Measurements from ENCODE around the gene ZNF157.
"Not testable (repeated sequence)": the region's sequence is repeated elsewhere in the genome, so short reads cannot be mapped to it uniquely, and the experiment has no call there.

Gene ZNF157

GRCh38 chrX:47327902-47328301 is 42.5 kb upstream of the ZNF157 start:
- TF ChIP-seq CTCF (IDR thresholded peaks at IDR 0.05; ENCODE audit: low read length) = no peak
- no peak for TF ChIP-seq EZH2 (IDR thresholded peaks at IDR 0.05; ENCODE audit: borderline replicate concordance, low read length)
- no peaks in the 10 kb centered on the region for H3K27me3 ChIP-seq (ENCODE audit: insufficient read depth, low read length)
- H3K9me2 ChIP-seq (ENCODE audit: low read depth, low read length) = no peaks in the 10 kb centered on the region

DNA sequence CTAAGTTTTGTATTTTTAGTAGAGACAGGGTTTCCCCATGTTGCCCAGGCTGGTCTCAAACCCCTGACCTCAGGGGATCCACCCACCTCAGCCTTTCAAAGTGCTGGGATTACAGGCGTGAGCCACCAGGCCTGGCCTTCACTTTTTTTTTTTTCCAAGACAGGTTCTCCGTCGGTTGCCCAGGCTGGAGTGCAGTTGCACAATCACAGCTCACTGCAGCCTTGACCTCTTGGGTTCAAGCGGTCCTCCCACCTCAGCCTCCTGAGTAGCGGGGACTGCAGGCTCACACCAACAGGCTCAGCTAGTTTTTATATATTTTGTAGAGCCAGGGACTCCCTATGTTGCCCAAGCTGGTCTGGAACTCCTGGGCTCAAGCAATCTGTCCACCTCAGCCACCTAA is 37.6 kb upstream of the ZNF157 start:
- not testable (repeated sequence) for H2AFZ ChIP-seq (ENCODE audit: low read length); H3K36me3 ChIP-seq (ENCODE audit: insufficient read depth, low read length); H3K27ac ChIP-seq (ENCODE audit: low read depth, low read length, poor library complexity, severe bottlenecking); H3K9me3 ChIP-seq (ENCODE audit: low read length); H3K4me3 ChIP-seq (ENCODE audit: low read depth, low read length, poor library complexity, severe bottlenecking); H3K9ac ChIP-seq (ENCODE audit: low read length); H3K79me2 ChIP-seq (ENCODE audit: insufficient read depth, low read length); H4K20me1 ChIP-seq (ENCODE audit: insufficient read depth, low read length); H3K27me3 ChIP-seq (ENCODE audit: insufficient read depth, low read length); H3K4me2 ChIP-seq (ENCODE audit: low read length); H3K4me1 ChIP-seq (ENCODE audit: insufficient read depth, low read length, severe bottlenecking); H3K9me2 ChIP-seq (ENCODE audit: low read depth, low read length); H3F3A ChIP-seq (ENCODE audit: insufficient read depth, low read length)

More at GRCh38 chrX:47327902-47328301, 42.5 kb upstream of the ZNF157 start:
- no peak overlapping the region for H3K4me2 ChIP-seq (ENCODE audit: low read length)
- H2AFZ ChIP-seq (ENCODE audit: low read length) = no peak overlapping the region
- no peaks in the 10 kb centered on the region for H3F3A ChIP-seq (ENCODE audit: insufficient read depth, low read length)
- H3K79me2 ChIP-seq (ENCODE audit: insufficient read depth, low read length) = no peaks in the 10 kb centered on the region
- no peak overlapping the region for H3K4me3 ChIP-seq (ENCODE audit: low read depth, low read length, poor library complexity, severe bottlenecking)
- no peak overlapping the region for H3K9ac ChIP-seq (ENCODE audit: low read length)
- H4K20me1 ChIP-seq (ENCODE audit: insufficient read depth, low read length) = no peaks in the 10 kb centered on the region
- H3K36me3 ChIP-seq (ENCODE audit: insufficient read depth, low read length) = no peaks in the 10 kb centered on the region
- no peak overlapping the region for H3K27ac ChIP-seq (ENCODE audit: low read depth, low read length, poor library complexity, severe bottlenecking)
- H3K4me1 ChIP-seq (ENCODE audit: insufficient read depth, low read length, severe bottlenecking) = no peaks in the 10 kb centered on the region
- no peaks in the 10 kb centered on the region for H3K9me3 ChIP-seq (ENCODE audit: low read length)

DNA sequence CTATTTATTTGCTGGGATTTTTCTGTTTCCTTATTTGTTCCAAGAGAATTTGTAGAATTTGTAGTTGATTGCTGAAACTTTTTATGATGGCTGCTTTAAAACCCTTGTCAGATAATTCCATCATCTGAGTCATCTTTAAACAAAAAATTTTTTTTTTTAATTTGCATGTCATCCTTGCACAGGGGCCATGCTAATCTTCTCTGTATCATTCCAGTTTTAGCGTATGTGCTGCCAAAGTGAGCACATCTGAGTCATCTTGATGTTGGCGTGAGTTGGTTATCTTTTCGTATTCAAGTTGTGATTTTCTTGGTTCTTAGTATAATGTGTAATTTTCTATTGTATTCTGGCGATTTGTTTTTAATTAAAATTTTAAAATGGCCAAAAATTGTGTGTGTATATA is 18.7 kb upstream of the ZNF157 start:
- TF ChIP-seq EZH2 (IDR thresholded peaks at IDR 0.05; ENCODE audit: borderline replicate concordance, low read length) = no peak
- TF ChIP-seq CTCF (IDR thresholded peaks at IDR 0.05; ENCODE audit: low read length) = no peak
- H3K27ac ChIP-seq (ENCODE audit: low read depth, low read length, poor library complexity, severe bottlenecking) = no peak overlapping the region

GRCh38 chrX:47358387-47359065 is 11.9 kb upstream of the ZNF157 start:
- H3K4me3 ChIP-seq (ENCODE audit: low read depth, low read length, poor library complexity, severe bottlenecking) = no peak overlapping the region
- H2AFZ ChIP-seq (ENCODE audit: low read length) = peak overlapping the region; percentile 96
- peak overlapping the region; percentile 36; the same call in 1 of the 2 replicates for H3K4me2 ChIP-seq (ENCODE audit: low read length)
- no peaks in the 10 kb centered on the region for H3K36me3 ChIP-seq (ENCODE audit: insufficient read depth, low read length)
- no peaks in the 10 kb centered on the region for H3K9me2 ChIP-seq (ENCODE audit: low read depth, low read length)
- peaks cover 35% of the 10 kb centered on the region for H3K4me1 ChIP-seq (ENCODE audit: insufficient read depth, low read length, severe bottlenecking)
- H3K9ac ChIP-seq (ENCODE audit: low read length) = no peak overlapping the region
- no peaks in the 10 kb centered on the region for H3F3A ChIP-seq (ENCODE audit: insufficient read depth, low read length)
- no peak overlapping the region for H3K27ac ChIP-seq (ENCODE audit: low read depth, low read length, poor library complexity, severe bottlenecking)
- no peaks in the 10 kb centered on the region for H4K20me1 ChIP-seq (ENCODE audit: insufficient read depth, low read length)
- TF ChIP-seq CTCF (IDR thresholded peaks at IDR 0.05; ENCODE audit: low read length) (no peak), EZH2 (IDR thresholded peaks at IDR 0.05; ENCODE audit: borderline replicate concordance, low read length) (no peak)
- H3K9me3 ChIP-seq (ENCODE audit: low read length) = no peaks in the 10 kb centered on the region
- H3K79me2 ChIP-seq (ENCODE audit: insufficient read depth, low read length) = no peaks in the 10 kb centered on the region
- no peaks in the 10 kb centered on the region for H3K27me3 ChIP-seq (ENCODE audit: insufficient read depth, low read length)

More for the DNA sequence above, 18.7 kb upstream of the ZNF157 start:
- Histone ChIP-seq H3K27me3 (ENCODE audit: insufficient read depth, low read length) (no peaks in the 10 kb centered on the region), H3K4me1 (ENCODE audit: insufficient read depth, low read length, severe bottlenecking) (no peaks in the 10 kb centered on the region), H3K9me3 (ENCODE audit: low read length) (no peaks in the 10 kb centered on the region), H3K36me3 (ENCODE audit: insufficient read depth, low read length) (no peaks in the 10 kb centered on the region), H3K4me2 (ENCODE audit: low read length) (no peak overlapping the region), H2AFZ (ENCODE audit: low read length) (no peak overlapping the region), H3K9me2 (ENCODE audit: low read depth, low read length) (no peaks in the 10 kb centered on the region), H3F3A (ENCODE audit: insufficient read depth, low read length) (no peaks in the 10 kb centered on the region), H3K9ac (ENCODE audit: low read length) (no peak overlapping the region), H3K4me3 (ENCODE audit: low read depth, low read length, poor library complexity, severe bottlenecking) (no peak overlapping the region), H3K79me2 (ENCODE audit: insufficient read depth, low read length) (no peaks in the 10 kb centered on the region), H4K20me1 (ENCODE audit: insufficient read depth, low read length) (no peaks in the 10 kb centered on the region)

Measured in OCI-LY1 (cell line).